ENCODE measurements around the gene CHRNE. TPM values are rescaled to one million over a fixed set of nuclear protein-coding genes. Genes with fewer than 3 reads are reported as not detected.

Gene CHRNE
- total and polyA plus RNA-seq, 2 of the 8 experiments (the other 6 are each of a cell fraction or from before 2014, with no cell fraction given) = 0.15 to 0.33 TPM

DNA sequence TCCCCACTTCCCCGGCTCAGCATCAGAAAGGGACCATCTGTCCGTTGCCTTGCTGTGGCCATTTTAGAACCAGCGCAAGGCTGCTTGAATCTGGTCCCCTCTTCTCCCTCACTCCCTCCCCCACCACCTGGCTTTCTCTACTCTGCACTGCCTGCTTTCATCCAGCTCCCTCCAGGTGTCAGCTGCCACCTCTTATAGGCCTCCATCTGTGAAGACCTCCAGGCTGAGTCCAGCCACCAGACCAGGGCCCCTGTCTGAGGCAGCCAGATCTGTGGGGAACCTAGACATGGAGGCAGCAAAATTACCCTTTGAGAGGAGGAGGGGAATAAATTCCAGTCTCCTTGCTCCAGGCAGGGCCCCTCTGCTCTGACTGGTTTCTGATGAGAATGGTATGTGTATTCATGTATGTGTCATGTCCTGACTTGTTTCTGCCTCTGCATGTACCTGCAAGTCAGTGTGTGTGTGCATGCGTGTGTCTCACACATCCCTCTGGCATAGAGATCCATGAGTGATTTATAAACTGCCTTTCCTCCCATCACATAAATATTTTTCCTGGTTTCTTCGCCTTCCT lies 48.7 kb downstream of the CHRNE start:
- Histone ChIP-seq H3K27ac (ENCODE audit: low read depth, low read length) (no peak overlapping the region; the same call in 1 of the 2 replicates), H3K4ac (replicated peaks; ENCODE audit: insufficient read length, low read depth, low read length) (no peak overlapping the region), H3K56ac (replicated peaks; ENCODE audit: insufficient read length, low read depth, low read length) (no peak overlapping the region), H3K36me3 (ENCODE audit: control insufficient read depth in 2 of 4, insufficient read depth in 4 of 4, low read length in 3 of 4) (no peaks in the 10 kb centered on the region), H3K79me1 (ENCODE audit: low read depth, low read length) (peaks cover 16% of the 10 kb centered on the region), H4K91ac (replicated peaks; ENCODE audit: insufficient read length, low read length) (peak overlapping the region; percentile 29), H2BK5ac (ENCODE audit: low read depth, low read length) (peak overlapping the region; percentile 76; the same call in 1 of the 2 replicates), H3K79me2 (ENCODE audit: control insufficient read depth in 1 of 2, insufficient read depth in 2 of 2, low read length in 2 of 2) (peaks cover 0 to 42% of the 10 kb centered on the region in 2 experiments; a peak in 3 of 4 replicates), H3K23ac (ENCODE audit: insufficient read length) (no peak overlapping the region), H2BK120ac (replicated peaks; ENCODE audit: low read depth, low read length) (no peak overlapping the region), H2BK20ac (ENCODE audit: low read length) (peak overlapping the region; percentile 8; the same call in 1 of the 2 replicates), H3K9ac (replicated peaks in 1 of 4; ENCODE audit: extremely low read depth in 1 of 4, low read depth in 3 of 4, low read length in 3 of 4) (no peak overlapping the region; a peak in 3 of 7 replicates), H3K14ac (ENCODE audit: insufficient read length) (no peak overlapping the region), H3K18ac (ENCODE audit: extremely low read depth, low read length) (no peak overlapping the region; the same call in 1 of the 2 replicates), H2BK15ac (ENCODE audit: low read length) (no peak overlapping the region), H2AFZ (ENCODE audit: low read length) (no peak overlapping the region), H3K4me2 (ENCODE audit: insufficient read depth in 1 of 2, low read depth in 2 of 2, low read length in 2 of 2) (no peak overlapping the region), H3K23me2 (ENCODE audit: low read depth, low read length) (peaks cover 7% of the 10 kb centered on the region; the same call in 1 of the 2 replicates), H3K27me3 (replicated peaks in 1 of 4; ENCODE audit: control insufficient read depth in 3 of 4, extremely low read depth in 1 of 4, insufficient read depth in 3 of 4, low read length in 3 of 4) (no peaks in the 10 kb centered on the region), H4K5ac (ENCODE audit: insufficient read length, low read depth, low read length) (no peak overlapping the region), H2AK5ac (ENCODE audit: low read depth, low read length) (peak overlapping the region; percentile 99), H3K4me1 (replicated peaks in 1 of 4; ENCODE audit: control insufficient read depth in 3 of 4, insufficient read depth in 4 of 4, low read length in 3 of 4) (peaks cover 23 to 43% (median 39%) of the 10 kb centered on the region in 4 experiments), H3K9me3 (ENCODE audit: insufficient read depth in 2 of 2, low read depth in 1 of 2, low read length in 1 of 2) (no peaks in the 10 kb centered on the region), H2BK12ac (ENCODE audit: low read depth, low read length) (peak overlapping the region; percentile 68; the same call in 1 of the 2 replicates), H3K4me3 (ENCODE audit: extremely low read depth in 1 of 4, insufficient read depth in 2 of 4, low read depth in 3 of 4, low read length in 4 of 4) (no peak overlapping the region), H4K20me1 (replicated peaks in 1 of 2; ENCODE audit: control insufficient read depth in 1 of 2, insufficient read depth in 2 of 2, low read length in 2 of 2) (peaks cover 0 to 1% of the 10 kb centered on the region in 2 experiments), H4K8ac (ENCODE audit: extremely low read depth, insufficient read depth, low read length) (peak overlapping the region; percentile 47; the same call in 1 of the 2 replicates)
- POLR2A ChIA-PET (ENCODE audit: partially characterized antibody) = interaction anchor here (0.9 kb wide), 1 partner anchor 13 kb away, joined by 3 read pairs; no protein-coding TSS in a partner anchor
- CTCF ChIA-PET (ENCODE audit: partially characterized antibody) = no interaction called here
- FAIRE-seq (no peak), DNase-seq (ENCODE audit: low read depth in 1 of 2, low spot score in 2 of 2) (no peak)
- 93% methylated on average over 4 of the region's 5 CpGs; no CpG with 5 or more reads in 1 of the 2 experiments for WGBS, 2 experiments (ENCODE audit: extremely low coverage in 1 of 2, insufficient coverage in 1 of 2, insufficient read length in 1 of 2, insufficient replicate concordance in 2 of 2, low coverage in 1 of 2, low lambda C conversion rate in 2 of 2, missing lambda C conversion rate in 1 of 2)
- TF ChIP-seq SP1 (IDR thresholded peaks at IDR 0.05; ENCODE audit: low read depth, low read length) (no peak), JUN (IDR thresholded peaks at IDR 0.05; ENCODE audit: low read depth, low read length) (no peak), EZH2 (IDR thresholded peaks at IDR 0.05; ENCODE audit: low read depth, low read length, severe bottlenecking) (no peak), EGR1 (IDR thresholded peaks at IDR 0.05; ENCODE audit: borderline replicate concordance, low read depth, low read length) (no peak), CEBPB (IDR thresholded peaks at IDR 0.05; ENCODE audit: low read depth, low read length) (no peak)

Measured in H1 (cell line).